Fibroblast of the aortic adventitia (primary cell): Measurements from ENCODE around the gene LRBA. TPM values are rescaled to one million over a fixed set of nuclear protein-coding genes. Genes with fewer than 3 reads are reported as not detected.

Source experiments
- DNase-seq: peaks from one replicate; pipeline ENCODE4 v3.0.0-alpha.2; 2010; ENCODE audit warnings: low read depth
- H3K4me3 ChIP-seq: 2 replicates; pipeline ENCODE4 v1.5.1; 2011; ENCODE audit warnings: low read depth, mild to moderate bottlenecking, control low read depth, low read length, moderate library complexity
- CTCF ChIP-seq: IDR thresholded peaks from 2 replicates; pipeline ENCODE4 v1.5.1; 2011; ENCODE audit warnings: mild to moderate bottlenecking, low read length, control low read depth, inconsistent platforms; ENCODE audit not compliant: insufficient read depth
- total RNA-seq: library from RNA; depleted of rRNA; stranded (reverse); fragments of >200 nt; gene quantifications from 2 replicates; pipeline ENCODE4 v1.2.3, GENCODE V29; 2012; ENCODE audit warnings: low replicate concordance

The LRBA gene
- total RNA-seq, 1 donor: 45.8 TPM

- no peak for TF ChIP-seq CTCF
- no peak for DNase-seq
- H3K4me3 ChIP-seq: no peak overlapping the region
Measured at GRCh38 chr4:150327262-150327780, 687.8 kb downstream of the LRBA start.

DNA sequence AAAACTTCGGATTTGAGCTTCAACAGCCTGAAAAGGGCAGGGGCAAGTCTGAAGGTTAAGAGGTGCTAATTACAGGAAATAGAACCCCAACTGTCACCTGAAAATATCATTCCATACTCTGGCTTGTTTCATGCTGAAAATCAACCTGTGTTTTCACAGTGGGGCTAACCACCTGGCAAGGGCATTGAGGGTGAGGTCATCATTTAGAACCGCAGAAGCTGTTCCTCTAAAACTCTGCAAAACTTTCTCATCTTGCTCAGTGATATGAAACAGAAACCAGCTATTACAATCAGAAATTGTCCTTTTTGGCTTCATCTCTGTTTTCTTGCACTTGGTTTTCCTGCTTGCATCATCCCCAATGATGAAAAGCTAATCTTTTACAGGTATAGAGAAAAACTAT is 689.2 kb downstream of the LRBA start:
- no peak for TF ChIP-seq CTCF
- peak; percentile 24 for DNase-seq
- H3K4me3 ChIP-seq: no peak overlapping the region

DNA sequence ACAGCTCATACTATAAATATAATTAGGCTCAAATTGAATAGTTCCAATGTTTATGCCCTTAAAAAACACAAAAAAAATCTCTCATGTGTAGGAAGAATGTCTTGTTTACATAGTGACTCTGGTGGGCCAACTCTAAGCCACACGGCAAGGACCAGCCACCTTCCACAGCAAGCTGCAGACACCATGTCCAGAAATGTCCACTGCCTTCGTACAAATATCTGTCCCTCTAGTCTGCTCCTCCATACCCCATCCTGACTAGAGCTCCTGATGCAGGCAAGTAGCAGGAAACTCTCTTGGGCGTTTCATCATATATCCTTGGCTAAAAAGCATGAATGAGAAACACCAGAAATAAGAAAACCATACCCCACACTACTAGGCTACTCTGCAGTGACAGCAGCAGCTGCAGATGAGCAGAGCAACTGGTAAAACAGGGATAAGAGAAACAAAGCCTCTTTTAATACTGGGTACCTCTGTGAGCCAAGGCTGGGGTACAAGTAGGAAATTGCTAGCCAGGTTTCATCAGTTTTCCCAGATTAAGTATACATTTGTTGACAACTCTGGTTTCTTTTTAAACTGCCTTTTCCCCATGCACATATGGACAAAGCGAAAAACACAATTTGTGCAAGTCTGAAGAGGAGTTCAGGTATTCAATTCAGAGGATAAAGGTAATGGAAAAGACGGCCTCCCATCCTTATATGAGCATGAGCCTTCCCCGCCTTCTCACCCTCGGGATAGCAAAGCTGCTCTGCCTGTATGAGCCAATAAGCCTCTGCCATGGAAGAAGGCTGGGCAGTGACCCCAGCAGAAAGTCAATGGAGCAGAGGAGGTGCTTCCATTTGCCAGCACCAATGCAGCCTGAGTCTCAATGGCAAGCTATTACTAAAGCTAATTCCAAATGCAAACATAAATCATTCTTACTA is 691.4 kb downstream of the LRBA start:
- TF ChIP-seq CTCF: no peak
- H3K4me3 ChIP-seq: no peak overlapping the region
- DNase-seq: peak; percentile 55

DNA sequence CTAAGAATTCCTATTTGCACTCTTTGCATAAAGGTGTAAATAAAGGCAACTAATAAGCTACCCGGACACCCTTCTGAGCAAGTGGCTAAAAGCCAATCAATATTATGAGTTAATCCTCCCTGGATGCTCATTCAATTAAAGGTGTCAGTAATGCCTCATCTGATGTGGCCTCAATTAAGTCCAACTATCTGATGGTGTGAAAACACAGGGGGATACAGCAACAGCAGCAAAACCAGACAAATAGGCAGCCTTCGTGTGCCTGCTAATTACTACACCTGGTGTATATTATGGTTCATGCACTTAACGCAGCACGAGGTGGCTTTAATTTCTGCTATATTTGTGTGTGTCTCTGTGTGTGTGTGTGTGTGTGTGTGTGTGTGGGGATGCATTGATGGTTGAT is 692.4 kb downstream of the LRBA start:
- H3K4me3 ChIP-seq: no peak overlapping the region
- DNase-seq: no peak
- no peak for TF ChIP-seq CTCF

GRCh38 chr4:150321113-150321512 is 694.0 kb downstream of the LRBA start:
- DNase-seq: no peak
- no peak for TF ChIP-seq CTCF
- no peak overlapping the region for H3K4me3 ChIP-seq

DNA sequence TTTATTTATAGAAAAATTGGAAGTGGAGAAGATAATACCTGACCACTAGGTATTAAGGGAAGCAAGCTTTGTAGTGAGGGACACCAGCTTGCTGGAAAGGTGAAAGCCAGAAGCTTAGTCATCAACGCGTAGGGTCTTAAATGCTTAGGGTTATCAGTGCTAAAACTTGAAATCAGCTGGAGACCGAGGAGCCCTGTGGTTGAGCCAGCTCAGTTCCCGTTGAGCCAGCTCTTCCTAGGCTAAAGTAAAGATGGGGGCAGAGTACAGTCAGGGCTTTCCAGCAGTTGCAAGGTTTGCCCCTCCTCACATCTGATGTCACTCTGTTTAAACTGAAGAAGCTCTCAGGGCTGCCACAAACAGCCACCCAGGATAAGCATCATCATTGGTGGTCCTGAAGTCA is 696.1 kb downstream of the LRBA start:
- no peak overlapping the region for H3K4me3 ChIP-seq
- TF ChIP-seq CTCF: no peak
- no peak for DNase-seq

GRCh38 chr4:150318527-150318926 is 696.6 kb downstream of the LRBA start:
- no peak for TF ChIP-seq CTCF
- DNase-seq: no peak

More at GRCh38 chr4:150318527-150318926, 696.6 kb downstream of the LRBA start:
- H3K4me3 ChIP-seq: no peak overlapping the region
